ENCODE data around the gene SHISA6.

The SHISA6 gene

GRCh38 chr17:11461993-11462548 is 221.1 kb downstream of the SHISA6 start:
- no peak for TF ChIP-seq CTCF (IDR thresholded peaks at IDR 0.05)
- no peaks in the 10 kb centered on the region for H3K4me1 ChIP-seq (ENCODE audit: control insufficient read depth in 1 of 2, insufficient read depth in 1 of 2, low read depth in 1 of 2, low read length in 1 of 2)
- no peaks in the 10 kb centered on the region for H3K9me3 ChIP-seq
- no peaks in the 10 kb centered on the region for H3K27me3 ChIP-seq
- no peaks in the 10 kb centered on the region for H3K36me3 ChIP-seq
- H3K4me3 ChIP-seq (ENCODE audit: low read depth in 1 of 2, low read length in 1 of 2), result no peak overlapping the region
- H3K27ac ChIP-seq, result no peak overlapping the region

GRCh38 chr17:11467639-11468038 is 226.6 kb downstream of the SHISA6 start:
- Histone ChIP-seq H3K27me3 (no peaks in the 10 kb centered on the region), H3K4me3 (ENCODE audit: low read depth in 1 of 2, low read length in 1 of 2) (no peak overlapping the region), H3K9me3 (no peaks in the 10 kb centered on the region), H3K27ac (no peak overlapping the region), H3K4me1 (ENCODE audit: control insufficient read depth in 1 of 2, insufficient read depth in 1 of 2, low read depth in 1 of 2, low read length in 1 of 2) (no peaks in the 10 kb centered on the region), H3K36me3 (no peaks in the 10 kb centered on the region)
- TF ChIP-seq CTCF (IDR thresholded peaks at IDR 0.05), result no peak

- TF ChIP-seq CTCF (IDR thresholded peaks at IDR 0.05), result no peak
- H3K36me3 ChIP-seq, result no peaks in the 10 kb centered on the region
- H3K27ac ChIP-seq, result no peak overlapping the region
- no peaks in the 10 kb centered on the region for H3K9me3 ChIP-seq
- H3K4me3 ChIP-seq (ENCODE audit: low read depth in 1 of 2, low read length in 1 of 2), result no peak overlapping the region
- H3K4me1 ChIP-seq (ENCODE audit: control insufficient read depth in 1 of 2, insufficient read depth in 1 of 2, low read depth in 1 of 2, low read length in 1 of 2), result no peaks in the 10 kb centered on the region
- H3K27me3 ChIP-seq, result no peaks in the 10 kb centered on the region
Measured at GRCh38 chr17:11485336-11486100, 244.5 kb downstream of the SHISA6 start.

- no peak for TF ChIP-seq CTCF (IDR thresholded peaks at IDR 0.05)
- Histone ChIP-seq H3K36me3 (no peaks in the 10 kb centered on the region), H3K4me3 (ENCODE audit: low read depth in 1 of 2, low read length in 1 of 2) (no peak overlapping the region), H3K27me3 (no peaks in the 10 kb centered on the region), H3K4me1 (ENCODE audit: control insufficient read depth in 1 of 2, insufficient read depth in 1 of 2, low read depth in 1 of 2, low read length in 1 of 2) (no peaks in the 10 kb centered on the region), H3K27ac (no peak overlapping the region), H3K9me3 (no peaks in the 10 kb centered on the region)
Measured at GRCh38 chr17:11486101-11486867, 245.3 kb downstream of the SHISA6 start.

- no peak for TF ChIP-seq CTCF (IDR thresholded peaks at IDR 0.05)
- no peaks in the 10 kb centered on the region for H3K27me3 ChIP-seq
- no peak overlapping the region for H3K4me3 ChIP-seq (ENCODE audit: low read depth in 1 of 2, low read length in 1 of 2)
- H3K4me1 ChIP-seq (ENCODE audit: control insufficient read depth in 1 of 2, insufficient read depth in 1 of 2, low read depth in 1 of 2, low read length in 1 of 2), result no peaks in the 10 kb centered on the region
- H3K9me3 ChIP-seq, result no peaks in the 10 kb centered on the region
- no peaks in the 10 kb centered on the region for H3K36me3 ChIP-seq
- H3K27ac ChIP-seq, result no peak overlapping the region
Measured at GRCh38 chr17:11486868-11487310, 245.9 kb downstream of the SHISA6 start.

Data from neutrophil (primary cell).